Activated T-helper 9 cell treated with anti-CD3 and anti-CD28 coated beads, Interleukin-2, amount 50 U/mL, for 16 hours (primary cell): ENCODE measurements around the gene YIPF1.
A peak's percentile ranks its signal among the peaks of the same experiment; 100 is the strongest.
"Not testable (repeated sequence)": the region's sequence is repeated elsewhere in the genome, so short reads cannot be mapped to it uniquely, and the experiment has no call there.

Experiments
- DNase-seq: peaks from one replicate; pipeline ENCODE4 v3.0.0-alpha.2; 2020; ENCODE audit warnings: low read depth

Gene YIPF1

GRCh38 chr1:53837924-53838653, 51.5 kb downstream of the YIPF1 start, which contains the start of gene NDC1:
Gene NDC1 (minus strand): TSS chr1:53838296. CDS start chr1:53838261, 35 bp downstream.
- peak; percentile 79 for DNase-seq

- no peak for DNase-seq
Measured at GRCh38 chr1:53837646-53837923, 52.0 kb downstream of the YIPF1 start.

GRCh38 chr1:53835491-53835890, 54.1 kb downstream of the YIPF1 start:
- DNase-seq, result no peak

GRCh38 chr1:53834776-53835175, 54.8 kb downstream of the YIPF1 start:
- DNase-seq, result no peak

- no peak for DNase-seq
Measured at GRCh38 chr1:53833393-53833792, 56.2 kb downstream of the YIPF1 start.

- no peak for DNase-seq
Measured at GRCh38 chr1:53826367-53826766, 63.2 kb downstream of the YIPF1 start.

GRCh38 chr1:53825306-53825705, 64.3 kb downstream of the YIPF1 start:
- no peak for DNase-seq

- no peak for DNase-seq
Measured at GRCh38 chr1:53822931-53823330, 66.7 kb downstream of the YIPF1 start.

GRCh38 chr1:53821380-53821779, 68.2 kb downstream of the YIPF1 start:
- no peak for DNase-seq

GRCh38 chr1:53819387-53819786, 70.2 kb downstream of the YIPF1 start:
- DNase-seq, result no peak

GRCh38 chr1:53816584-53816983, 73.0 kb downstream of the YIPF1 start:
- not testable (repeated sequence) for DNase-seq

- DNase-seq, result not testable (repeated sequence)
Measured at GRCh38 chr1:53815484-53815883, 74.1 kb downstream of the YIPF1 start.

- DNase-seq, result no peak
Measured at GRCh38 chr1:53811414-53811851, 78.2 kb downstream of the YIPF1 start.

- DNase-seq, result no peak
Measured at GRCh38 chr1:53810497-53810896, 79.1 kb downstream of the YIPF1 start.

GRCh38 chr1:53810007-53810406, 79.6 kb downstream of the YIPF1 start:
- DNase-seq, result no peak

- no peak for DNase-seq
Measured at GRCh38 chr1:53807916-53808315, 81.7 kb downstream of the YIPF1 start.

GRCh38 chr1:53804791-53805505, 84.6 kb downstream of the YIPF1 start:
- DNase-seq, result no peak

GRCh38 chr1:53804181-53804580, 85.4 kb downstream of the YIPF1 start:
- DNase-seq, result no peak
